GM23338 (cell line): Measurements from ENCODE around the gene KHK. TPM values are rescaled to one million over a fixed set of nuclear protein-coding genes. Genes with fewer than 3 reads are reported as not detected.
A peak's percentile ranks its signal among the peaks of the same experiment; 100 is the strongest.

Source experiments
- ATAC-seq: fragments of 200-7000 bp; cut with Tn5 transposase; 3 replicates; pipeline ENCODE4 v1.9.1; 2020
- DNase-seq: peaks from one replicate; pipeline ENCODE4 v3.0.0-alpha.2; 2015; ENCODE audit warnings: low spot score
- H2AFZ ChIP-seq: fragments of 200-600 bp; sonication (generic); 2 replicates; pipeline ENCODE4 v1.8.0; 2016; ENCODE audit warnings: antibody characterized with exemption, mild to moderate bottlenecking, moderate library complexity
- H3F3A ChIP-seq: fragments of 200-600 bp; sonication (generic); replicated peaks from 2 replicates; pipeline ENCODE4 v1.8.0; 2017; ENCODE audit warnings: antibody characterized with exemption, mixed run types, low read depth
- H3K27ac ChIP-seq: fragments of 200-600 bp; sonication (generic); 2 replicates; pipeline ENCODE4 v1.6.1; 2016; ENCODE audit warnings: low read depth
- H3K27me3 ChIP-seq: fragments of 200-600 bp; sonication (generic); 2 replicates; pipeline ENCODE4 v1.8.0; 2016; ENCODE audit warnings: mild to moderate bottlenecking, mixed run types, moderate library complexity; ENCODE audit not compliant: insufficient read depth
- H3K36me3 ChIP-seq: fragments of 200-600 bp; sonication (generic); 2 replicates; pipeline ENCODE4 v1.8.0; 2016; ENCODE audit warnings: mild to moderate bottlenecking; ENCODE audit not compliant: insufficient read depth
- H3K4me1 ChIP-seq: fragments of 200-600 bp; sonication (generic); 2 replicates; pipeline ENCODE4 v1.8.0; 2016; ENCODE audit warnings: mild to moderate bottlenecking, moderate library complexity; ENCODE audit not compliant: insufficient read depth
- H3K4me2 ChIP-seq: fragments of 200-600 bp; sonication (generic); 2 replicates; pipeline ENCODE4 v1.7.1; 2017; ENCODE audit warnings: mixed run types
- H3K4me3 ChIP-seq: fragments of 200-600 bp; sonication (generic); 2 replicates; pipeline ENCODE4 v1.6.1; 2016; ENCODE audit warnings: mixed run types
- H3K79me2 ChIP-seq: fragments of 200-600 bp; sonication (generic); replicated peaks from 2 replicates; pipeline ENCODE4 v1.8.0; 2017; ENCODE audit warnings: mild to moderate bottlenecking; ENCODE audit not compliant: insufficient read depth
- H3K9me2 ChIP-seq: fragments of 200-600 bp; sonication (generic); 2 replicates; pipeline ENCODE4 v1.8.0; 2017; ENCODE audit not compliant: insufficient read depth
- H4K20me1 ChIP-seq: fragments of 200-600 bp; sonication (generic); replicated peaks from 2 replicates; pipeline ENCODE4 v1.8.0; 2017; ENCODE audit warnings: mild to moderate bottlenecking; ENCODE audit not compliant: insufficient read depth
- H3K27ac Mint-ChIP-seq: 2 replicates; pipeline ENCODE4 v1.8.0; 2020; ENCODE audit warnings: inconsistent platforms, mild to moderate bottlenecking, moderate library complexity, mixed read lengths
- H3K27me3 Mint-ChIP-seq: 3 replicates; pipeline ENCODE4 v1.8.0; 2022; ENCODE audit warnings: low read depth, mild to moderate bottlenecking, moderate library complexity, mixed read lengths, inconsistent platforms; ENCODE audit not compliant: insufficient read depth, poor library complexity
- H3K36me3 Mint-ChIP-seq: 3 replicates; pipeline ENCODE4 v1.8.0; 2021; ENCODE audit warnings: low read depth, mild to moderate bottlenecking, inconsistent platforms, moderate library complexity, mixed read lengths
- H3K4me1 Mint-ChIP-seq: 3 replicates; pipeline ENCODE4 v1.8.0; 2020; ENCODE audit warnings: mild to moderate bottlenecking, inconsistent platforms, mixed read lengths
- H3K4me3 Mint-ChIP-seq: 3 replicates; pipeline ENCODE4 v1.8.0; 2021; ENCODE audit warnings: moderate library complexity, mild to moderate bottlenecking, inconsistent platforms, mixed read lengths
- H3K9me3 Mint-ChIP-seq: 3 replicates; pipeline ENCODE4 v1.8.0; 2020; ENCODE audit warnings: moderate library complexity, mild to moderate bottlenecking, inconsistent platforms, mixed read lengths
- CREB1 ChIP-seq: fragments of 250-450 bp; sonication (Bioruptor Pico); IDR thresholded peaks from 2 replicates; pipeline ENCODE4 v1.5.0; 2020; ENCODE audit warnings: low read depth, mild to moderate bottlenecking, moderate library complexity
- EZH2 ChIP-seq: fragments of 200-600 bp; sonication (generic); IDR thresholded peaks from one replicate; pipeline ENCODE4 v1.8.0; 2017; ENCODE audit warnings: antibody characterized with exemption, mild to moderate bottlenecking, low read depth; ENCODE audit not compliant: unreplicated experiment
- EZH2phosphoT487 ChIP-seq: fragments of 200-600 bp; sonication (generic); IDR thresholded peaks from one replicate; pipeline ENCODE4 v1.8.1; 2018; ENCODE audit warnings: antibody characterized with exemption; ENCODE audit not compliant: unreplicated experiment
- JUNB ChIP-seq: IDR thresholded peaks from one replicate; pipeline ENCODE4 v1.6.1; 2016; ENCODE audit warnings: antibody characterized with exemption; ENCODE audit not compliant: unreplicated experiment
- NANOG ChIP-seq: IDR thresholded peaks from 2 replicates; pipeline ENCODE4 v1.6.1; 2016; ENCODE audit warnings: antibody characterized with exemption, borderline replicate concordance
- POLR2AphosphoS5 ChIP-seq: IDR thresholded peaks from 2 replicates; pipeline ENCODE4 v1.6.1; 2016; ENCODE audit warnings: antibody characterized with exemption, low read depth
- REST ChIP-seq: IDR thresholded peaks from one replicate; pipeline ENCODE4 v1.6.1; 2018; ENCODE audit warnings: antibody characterized with exemption; ENCODE audit not compliant: unreplicated experiment
- STAT1 ChIP-seq: IDR thresholded peaks from one replicate; pipeline ENCODE4 v1.6.1; 2016; ENCODE audit warnings: antibody characterized with exemption; ENCODE audit not compliant: unreplicated experiment
- ZNF114 ChIP-seq: fragments of 250-450 bp; sonication (Bioruptor Pico); IDR thresholded peaks from 2 replicates; pipeline ENCODE4 v1.5.0; 2020; ENCODE audit warnings: mild to moderate bottlenecking, moderate library complexity
- ZNF331 ChIP-seq: fragments of 250-450 bp; sonication (Bioruptor Pico); IDR thresholded peaks from 2 replicates; pipeline ENCODE4 v1.5.0; 2020; ENCODE audit warnings: low read depth, mild to moderate bottlenecking, moderate library complexity
- ZNF462 ChIP-seq: fragments of 250-450 bp; sonication (Bioruptor Pico); IDR thresholded peaks from 2 replicates; pipeline ENCODE4 v1.5.0; 2020; ENCODE audit warnings: mild to moderate bottlenecking, moderate library complexity
- polyA plus RNA-seq: library from polyadenylated mRNA; unstranded; fragments of >200 nt; fragmentation: Nextera tagmentation; extraction: Ambion mirVana; gene quantifications from 2 replicates; pipeline ENCODE4 v1.2.1, GENCODE V29; 2016
- total RNA-seq: library from RNA; depleted of rRNA; stranded (reverse); fragments of >200 nt; shearing (Covaris generic); gene quantifications from 2 replicates; pipeline ENCODE4 v1.2.3, GENCODE V29; 2014
- TF ChIP-seq, protein P1 (sequence below), 2 experiments: fragments of 200-600 bp in 1 of 2; sonication (generic) in 1 of 2; conservative IDR thresholded peaks; 2 replicates each; pipeline versions ENCODE4 v1.5.1 to v1.6.1; 2016 to 2017; ENCODE audit warnings: antibody characterized with exemption in 2 of 2, low read depth in 2 of 2, mild to moderate bottlenecking in 2 of 2, moderate library complexity in 1 of 2
- TF ChIP-seq, protein P2 (sequence below): IDR thresholded peaks from 2 replicates; pipeline ENCODE4 v1.6.1; 2016; ENCODE audit warnings: antibody characterized with exemption

KHK gene
- total and polyA plus RNA-seq, 2 experiments from 2014 or later, result 9.7 TPM

- ATAC-seq (peak; percentile 43), DNase-seq (no peak)
- Histone ChIP-seq H3K4me2 (no peak overlapping the region), H3K79me2 (peaks cover under 1% of the 10 kb centered on the region; the same call in 1 of the 2 replicates), H3K27me3 (no peaks in the 10 kb centered on the region), H3K4me3 (no peak overlapping the region), H4K20me1 (no peaks in the 10 kb centered on the region), H3K27ac (no peak overlapping the region), H3F3A (no peaks in the 10 kb centered on the region), H2AFZ (no peak overlapping the region), H3K36me3 (peaks cover 17% of the 10 kb centered on the region; the same call in 1 of the 2 replicates), H3K4me1 (no peaks in the 10 kb centered on the region), H3K9me2 (no peaks in the 10 kb centered on the region)
- Mint-ChIP-seq H3K9me3 (no peaks in the 10 kb centered on the region), H3K36me3 (peaks cover 55% of the 10 kb centered on the region), H3K4me3 (no peak overlapping the region), H3K4me1 (no peaks in the 10 kb centered on the region), H3K27me3 (peaks cover 4% of the 10 kb centered on the region), H3K27ac (no peak overlapping the region)
- TF ChIP-seq JUNB (no peak), CREB1 (CRISPR knock-in tag) (no peak), REST (no peak), STAT1 (no peak), ZNF462 (CRISPR knock-in tag) (no peak), ZNF331 (CRISPR knock-in tag) (no peak), NANOG (no peak), EZH2 (no peak), POLR2AphosphoS5 (no peak), EZH2phosphoT487 (no peak), ZNF114 (CRISPR knock-in tag) (no peak)
- TF ChIP-seq, protein P1, sequence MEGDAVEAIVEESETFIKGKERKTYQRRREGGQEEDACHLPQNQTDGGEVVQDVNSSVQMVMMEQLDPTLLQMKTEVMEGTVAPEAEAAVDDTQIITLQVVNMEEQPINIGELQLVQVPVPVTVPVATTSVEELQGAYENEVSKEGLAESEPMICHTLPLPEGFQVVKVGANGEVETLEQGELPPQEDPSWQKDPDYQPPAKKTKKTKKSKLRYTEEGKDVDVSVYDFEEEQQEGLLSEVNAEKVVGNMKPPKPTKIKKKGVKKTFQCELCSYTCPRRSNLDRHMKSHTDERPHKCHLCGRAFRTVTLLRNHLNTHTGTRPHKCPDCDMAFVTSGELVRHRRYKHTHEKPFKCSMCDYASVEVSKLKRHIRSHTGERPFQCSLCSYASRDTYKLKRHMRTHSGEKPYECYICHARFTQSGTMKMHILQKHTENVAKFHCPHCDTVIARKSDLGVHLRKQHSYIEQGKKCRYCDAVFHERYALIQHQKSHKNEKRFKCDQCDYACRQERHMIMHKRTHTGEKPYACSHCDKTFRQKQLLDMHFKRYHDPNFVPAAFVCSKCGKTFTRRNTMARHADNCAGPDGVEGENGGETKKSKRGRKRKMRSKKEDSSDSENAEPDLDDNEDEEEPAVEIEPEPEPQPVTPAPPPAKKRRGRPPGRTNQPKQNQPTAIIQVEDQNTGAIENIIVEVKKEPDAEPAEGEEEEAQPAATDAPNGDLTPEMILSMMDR (conservative IDR thresholded peaks at IDR 0.05; ENCODE audit: low read depth in 2 of 2), result no peak
- TF ChIP-seq, protein P2, sequence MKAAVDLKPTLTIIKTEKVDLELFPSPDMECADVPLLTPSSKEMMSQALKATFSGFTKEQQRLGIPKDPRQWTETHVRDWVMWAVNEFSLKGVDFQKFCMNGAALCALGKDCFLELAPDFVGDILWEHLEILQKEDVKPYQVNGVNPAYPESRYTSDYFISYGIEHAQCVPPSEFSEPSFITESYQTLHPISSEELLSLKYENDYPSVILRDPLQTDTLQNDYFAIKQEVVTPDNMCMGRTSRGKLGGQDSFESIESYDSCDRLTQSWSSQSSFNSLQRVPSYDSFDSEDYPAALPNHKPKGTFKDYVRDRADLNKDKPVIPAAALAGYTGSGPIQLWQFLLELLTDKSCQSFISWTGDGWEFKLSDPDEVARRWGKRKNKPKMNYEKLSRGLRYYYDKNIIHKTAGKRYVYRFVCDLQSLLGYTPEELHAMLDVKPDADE, result no peak
These were observed 47.1 kb upstream of the KHK start for GRCh38 chr2:27039426-27039825.
